GM12878 (cell line): ENCODE results near the gene VCAN. TPM values are rescaled to one million over a fixed set of nuclear protein-coding genes. Genes with fewer than 3 reads are reported as not detected.

Experiments used
- ATAC-seq: fragments of 200-7000 bp; cut with Tn5 transposase; 3 replicates; pipeline ENCODE4 v1.9.1; 2020; ENCODE audit warnings: mild to moderate bottlenecking, moderate library complexity
- BruUV-seq: library from RNA; stranded (reverse); fragments of 400-500 nt; replicated peaks from 2 replicates; lab custom pipeline; 2021; lab: Mats Ljungman, UMichigan
- CTCF ChIA-PET: fragments of 300-600 bp; sonication (Branson Sonifier 250); formaldehyde crosslinking; extraction: SDS; loops from one replicate; lab custom pipeline; 2021; ENCODE audit warnings: inconsistent platforms; lab: Yijun Ruan, JAX
- POLR2A ChIA-PET: fragments of 350-600 bp; formaldehyde crosslinking; extraction: SDS; loops from one replicate; lab custom pipeline; 2021; ENCODE audit warnings: inconsistent platforms; lab: Charles Lee
- RAD21 ChIA-PET: fragments of 300-600 bp; sonication (Branson Sonifier 250); formaldehyde crosslinking; loops from one replicate; lab custom pipeline; 2023; ENCODE audit warnings: antibody characterized with exemption; ENCODE audit not compliant: unreplicated experiment; lab: Charles Lee
- SMC1A ChIA-PET: fragments of 300-600 bp; sonication (Branson Sonifier 250); formaldehyde crosslinking; loops from one replicate; lab custom pipeline; 2023; ENCODE audit not compliant: unreplicated experiment, uncharacterized antibody; lab: Charles Lee
- DNase-seq: peaks from one replicate; pipeline ENCODE4 v3.0.0-alpha.2; 2011; ENCODE audit warnings: low read depth, low spot score
- FAIRE-seq: peaks from 3 replicates; lab custom pipeline; 2011; peaks lifted over from hg19 to GRCh38; lab: Jason Lieb, UNC
- H2AFZ ChIP-seq: 2 replicates; pipeline ENCODE4 v1.6.0; 2011; ENCODE audit warnings: low read depth, low read length, control low read depth; ENCODE audit not compliant: control insufficient read depth
- H3K27ac ChIP-seq: 2 replicates; pipeline ENCODE4 v1.5.1; 2011; ENCODE audit warnings: control low read depth; ENCODE audit not compliant: control insufficient read depth, insufficient read depth
- H3K27me3 ChIP-seq, 2 experiments: replicated peaks in 1 of 2; 2 replicates each; pipeline versions ENCODE4 v1.6.0 to v1.6.1; 2011; ENCODE audit warnings: low read length in 1 of 2; ENCODE audit not compliant: control insufficient read depth in 2 of 2, insufficient read depth in 2 of 2
- H3K36me3 ChIP-seq, 2 experiments: 2 replicates each; pipeline ENCODE4 v1.5.1; 2011; ENCODE audit warnings: low read length in 1 of 2; ENCODE audit not compliant: control insufficient read depth in 2 of 2, insufficient read depth in 2 of 2
- H3K4me1 ChIP-seq: 2 replicates; pipeline ENCODE4 v1.6.1; 2011; ENCODE audit warnings: mild to moderate bottlenecking, low read length, moderate library complexity, mixed read lengths; ENCODE audit not compliant: control insufficient read depth, insufficient read depth
- H3K4me2 ChIP-seq: 2 replicates; pipeline ENCODE4 v1.6.0; 2011; ENCODE audit warnings: control low read depth; ENCODE audit not compliant: control insufficient read depth, insufficient read depth
- H3K4me3 ChIP-seq: fragments of 200-600 bp; sonication (generic); 2 replicates; pipeline ENCODE4 v1.5.1; 2016
- H3K79me2 ChIP-seq: 2 replicates; pipeline ENCODE4 v1.6.0; 2011; ENCODE audit warnings: low read length; ENCODE audit not compliant: control insufficient read depth, insufficient read depth
- H3K9ac ChIP-seq: 2 replicates; pipeline ENCODE4 v1.8.0; 2011; ENCODE audit warnings: low read length, control low read depth, mixed read lengths; ENCODE audit not compliant: control insufficient read depth, insufficient read depth
- H3K9me3 ChIP-seq: replicated peaks from 3 replicates; pipeline ENCODE4 v1.5.1; 2011; ENCODE audit warnings: mild to moderate bottlenecking, low read length; ENCODE audit not compliant: control insufficient read depth, insufficient read depth
- H4K20me1 ChIP-seq: 2 replicates; pipeline ENCODE4 v1.6.0; 2011; ENCODE audit not compliant: control insufficient read depth, insufficient read depth
- ATF7 ChIP-seq: fragments of 450-650 bp; IDR thresholded peaks from 2 replicates; pipeline ENCODE4 v1.6.1; 2016; ENCODE audit warnings: low read depth, mild to moderate bottlenecking
- BHLHE40 ChIP-seq, 2 experiments: fragments of 450-650 bp in 1 of 2; IDR thresholded peaks; 2 replicates each; pipeline ENCODE4 v1.6.1; 2011 to 2017; ENCODE audit warnings: low read depth in 2 of 2, borderline replicate concordance in 1 of 2, improper control_type of control experiment in 1 of 2, low read length in 1 of 2, mild to moderate bottlenecking in 1 of 2
- ESRRA ChIP-seq: IDR thresholded peaks from 2 replicates; pipeline ENCODE4 v1.6.1; 2012; ENCODE audit warnings: mild to moderate bottlenecking, low read length, improper control_type of control experiment
- MAX ChIP-seq: IDR thresholded peaks from 2 replicates; pipeline ENCODE4 v1.6.1; 2012; ENCODE audit warnings: low read depth, low read length, improper control_type of control experiment
- MLLT1 ChIP-seq: fragments of 450-650 bp; IDR thresholded peaks from 2 replicates; pipeline ENCODE4 v1.6.1; 2016; ENCODE audit warnings: mild to moderate bottlenecking
- MYB ChIP-seq: fragments of 150-350 bp; IDR thresholded peaks from 2 replicates; pipeline ENCODE4 v1.6.1; 2014; ENCODE audit warnings: mild to moderate bottlenecking, low read depth, low read length, borderline replicate concordance
- MYC ChIP-seq: IDR thresholded peaks from 2 replicates; pipeline ENCODE4 v1.6.1; 2011; ENCODE audit warnings: mild to moderate bottlenecking, low read length, moderate library complexity, inconsistent platforms; ENCODE audit not compliant: insufficient read depth, insufficient replicate concordance, insufficient read length, severe bottlenecking
- PAX5 ChIP-seq: IDR thresholded peaks from 2 replicates; pipeline ENCODE4 v1.6.1; 2011; ENCODE audit warnings: low read depth, low read length, borderline replicate concordance
- PRDM15 ChIP-seq: fragments of 450-650 bp; formaldehyde crosslinking; IDR thresholded peaks from 2 replicates; pipeline ENCODE4 v1.4.0; 2020; ENCODE audit warnings: mild to moderate bottlenecking, moderate library complexity
- SUPT20H ChIP-seq: IDR thresholded peaks from 2 replicates; pipeline ENCODE4 v1.6.1; 2011; ENCODE audit warnings: low read depth, mild to moderate bottlenecking, low read length, moderate library complexity, borderline replicate concordance; ENCODE audit not compliant: control insufficient read depth
- SUZ12 ChIP-seq: fragments of 200-600 bp; sonication (generic); IDR thresholded peaks from one replicate; pipeline ENCODE4 v1.6.1; 2018; ENCODE audit warnings: antibody characterized with exemption, mild to moderate bottlenecking; ENCODE audit not compliant: unreplicated experiment
- TCF7 ChIP-seq: IDR thresholded peaks from 2 replicates; pipeline ENCODE4 v1.6.1; 2014; ENCODE audit warnings: antibody characterized with exemption, borderline replicate concordance
- ZBED1 ChIP-seq: IDR thresholded peaks from 2 replicates; pipeline ENCODE4 v1.6.1; 2016; ENCODE audit warnings: borderline replicate concordance
- ZNF207 ChIP-seq: fragments of 450-650 bp; IDR thresholded peaks from 2 replicates; pipeline ENCODE4 v1.6.1; 2014; ENCODE audit warnings: antibody characterized with exemption, mild to moderate bottlenecking, borderline replicate concordance
- WGBS: methylation state at CpG from one replicate; pipeline ENCODE4 v1.1.6; 2016; ENCODE audit warnings: low lambda C conversion rate; ENCODE audit not compliant: insufficient replicate concordance, insufficient coverage; ENCODE audit errors: missing lambda C conversion rate; 5-methylcytosine and 5-hydroxymethylcytosine counted together
- in situ Hi-C: fragments of 300-500 bp; cut with MboI; formaldehyde crosslinking; loops from 9 replicates; pipeline ENCODE4 v1.14.3; 2018; ENCODE audit warnings: mixed read lengths
- intact Hi-C: fragments of 100-400 bp; cut with micrococcal nuclease; formaldehyde crosslinking; loops from one replicate; pipeline ENCODE4 v1.14.2; 2022; ENCODE audit not compliant: unreplicated experiment
- polyA plus RNA-seq, 11 experiments: library from polyadenylated mRNA; depleted of rRNA in 4 of 11; unstranded in 6 of 11; stranded (reverse) in 5 of 11; fragments of >200 nt; fragmentation: Nextera tagmentation in 4 of 11; fragmentation: Illumina TruSeq in 1 of 11; extraction: Ambion mirVana in 4 of 11; extraction: Trizol in 1 of 11; gene quantifications; 1 replicate in 1 of 11; 2 replicates in 10 of 11; pipeline versions ENCODE4 v1.2.1 to v1.2.3, GENCODE V29; 2011 to 2016; ENCODE audit warnings: inconsistent platforms in 2 of 11, missing spikeins in 2 of 11, low read depth in 1 of 11
- total RNA-seq, 4 experiments: library from RNA; depleted of rRNA in 3 of 4; stranded (reverse); fragments of >200 nt in 3 of 4; fragmentation: Illumina TruSeq in 1 of 4; extraction: Trizol in 1 of 4; gene quantifications; 2 replicates each; pipeline versions ENCODE4 v1.2.1 to v1.2.3, GENCODE V29; 2013 to 2021

VCAN gene
- total and polyA plus RNA-seq, 10 of the 15 experiments (the other 5 are each of a cell fraction or from before 2014, with no cell fraction given) = 1.2 to 15.2 (median 4.5) TPM

GRCh38 chr5:83549674-83550073 lies 78.1 kb downstream of the VCAN start:
- Histone ChIP-seq H2AFZ (no peak overlapping the region), H3K4me3 (no peak overlapping the region), H3K4me1 (no peaks in the 10 kb centered on the region)
- intact Hi-C loops = loop anchor here (10.0 kb wide), 1 partner anchor 765 kb away; no protein-coding TSS in a partner anchor
- DNase-seq = no peak
- POLR2A ChIA-PET = no interaction called here
- TF ChIP-seq MLLT1 = no peak
- TF ChIP-seq SUZ12 = no peak
- TF ChIP-seq PRDM15 (CRISPR knock-in tag) = no peak
- TF ChIP-seq ESRRA = no peak
- no peak for TF ChIP-seq TCF7
- TF ChIP-seq ATF7 = no peak
- TF ChIP-seq SUPT20H = no peak
- TF ChIP-seq MYB = no peak
- no peak for TF ChIP-seq ZBED1
- TF ChIP-seq MYC = no peak
- no peak for TF ChIP-seq MAX
- TF ChIP-seq BHLHE40 (IDR thresholded peaks at IDR 0.05; ENCODE audit: borderline replicate concordance in 1 of 2, low read depth in 2 of 2, low read length in 1 of 2) = no peak
- TF ChIP-seq ZNF207 = no peak
- TF ChIP-seq PAX5 = no peak
- TF ChIP-seq, all 136 proteins: peak for 0
- FAIRE-seq (no peak), ATAC-seq (no peak)
- ChIA-PET SMC1A (interaction anchor here (0.9 to 1.1 kb wide), 3 partner anchors 11 to 15 kb away, joined by 3 read pairs; no protein-coding TSS in a partner anchor), CTCF (interaction anchor here (0.8 to 0.9 kb wide), 2 partner anchors 9 to 14 kb away, joined by 3 read pairs; no protein-coding TSS in a partner anchor), RAD21 (no interaction called here)
- no peak overlapping the region for H3K4me2 ChIP-seq
- no peaks in the 10 kb centered on the region for H3K9me3 ChIP-seq
- WGBS = 64% methylated on average over 5 of the region's 5 CpGs
- H3K79me2 ChIP-seq = no peaks in the 10 kb centered on the region
- H3K27ac ChIP-seq = no peak overlapping the region
- no peaks in the 10 kb centered on the region for H4K20me1 ChIP-seq
- H3K36me3 ChIP-seq = no peaks in the 10 kb centered on the region
- no TSS peak for BruUV-seq
- in situ Hi-C loops = no loop called here
- H3K9ac ChIP-seq = no peak overlapping the region
- H3K27me3 ChIP-seq = no peaks in the 10 kb centered on the region
